Measurements from ENCODE around the gene FOXI1. TPM values are rescaled to one million over a fixed set of nuclear protein-coding genes. Genes with fewer than 3 reads are reported as not detected.

FOXI1 gene
- total RNA-seq, 1 donor from 2014 or later: not detected

GRCh38 chr5:170149206-170149515 is 43.5 kb downstream of the FOXI1 start:
- intact Hi-C loops (cut with micrococcal nuclease): no loop called here

GRCh38 chr5:170150713-170151096 is 45.0 kb downstream of the FOXI1 start:
- intact Hi-C loops (cut with micrococcal nuclease): no loop called here

GRCh38 chr5:170151097-170151831 is 45.6 kb downstream of the FOXI1 start:
- intact Hi-C loops (cut with micrococcal nuclease): no loop called here

GRCh38 chr5:170152767-170153166 is 47.1 kb downstream of the FOXI1 start:
- intact Hi-C loops (cut with micrococcal nuclease): no loop called here

- intact Hi-C loops (cut with micrococcal nuclease): no loop called here
These were observed 48.6 kb downstream of the FOXI1 start for GRCh38 chr5:170154297-170154696.

- intact Hi-C loops (cut with micrococcal nuclease): no loop called here
These were observed 49.0 kb downstream of the FOXI1 start for GRCh38 chr5:170154744-170155143.

GRCh38 chr5:170155771-170156170 is 50.1 kb downstream of the FOXI1 start:
- intact Hi-C loops (cut with micrococcal nuclease): no loop called here

GRCh38 chr5:170159101-170159698 is 53.5 kb downstream of the FOXI1 start:
- intact Hi-C loops (cut with micrococcal nuclease): no loop called here

Other genes starting within 250 kb of the FOXI1 start
- not detected in 2 replicates for gene INSYN2B, start 125.4 kb upstream of the FOXI1 start, total RNA-seq
- gene C5orf58, start 127.1 kb downstream of the FOXI1 start, total RNA-seq: not detected in 2 replicates
- 464 and 467 TPM in 2 replicates for gene LCP2, start 191.9 kb downstream of the FOXI1 start, total RNA-seq